ENCODE results near the gene UVRAG. TPM values are rescaled to one million over a fixed set of nuclear protein-coding genes. Genes with fewer than 3 reads are reported as not detected.
A peak's percentile ranks its signal among the peaks of the same experiment; 100 is the strongest.

The UVRAG gene
- total RNA-seq, 6 donors from 2014 or later, result 23.3 to 72.3 (median 28.5) TPM

DNA sequence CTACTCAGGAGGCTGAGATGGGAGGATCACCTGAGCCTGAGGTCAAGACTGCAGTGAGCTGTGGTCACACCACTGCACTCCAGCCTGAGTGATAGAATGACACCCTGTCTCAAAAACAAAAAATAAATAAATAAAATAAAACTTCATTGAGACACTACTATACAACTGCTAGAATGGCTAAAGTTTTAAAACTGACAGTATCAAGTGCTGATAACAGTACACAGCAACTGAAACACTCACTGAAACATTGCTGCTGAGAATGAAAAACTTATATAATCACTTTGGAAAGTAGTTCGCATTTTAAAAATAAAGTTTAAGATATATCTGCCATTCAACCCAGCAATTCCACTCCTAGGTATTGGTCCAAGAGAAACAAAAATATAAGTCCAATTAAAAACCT is 290.6 kb downstream of the UVRAG start:
- ATAC-seq (ENCODE audit: low FRiP score in 2 of 2), result no peak
- TF ChIP-seq POLR2A (IDR thresholded peaks at IDR 0.05) (no peak), EP300 (IDR thresholded peaks at IDR 0.05) (no peak), POLR2AphosphoS5 (IDR thresholded peaks at IDR 0.05) (no peak)
- TF ChIP-seq, protein P1, sequence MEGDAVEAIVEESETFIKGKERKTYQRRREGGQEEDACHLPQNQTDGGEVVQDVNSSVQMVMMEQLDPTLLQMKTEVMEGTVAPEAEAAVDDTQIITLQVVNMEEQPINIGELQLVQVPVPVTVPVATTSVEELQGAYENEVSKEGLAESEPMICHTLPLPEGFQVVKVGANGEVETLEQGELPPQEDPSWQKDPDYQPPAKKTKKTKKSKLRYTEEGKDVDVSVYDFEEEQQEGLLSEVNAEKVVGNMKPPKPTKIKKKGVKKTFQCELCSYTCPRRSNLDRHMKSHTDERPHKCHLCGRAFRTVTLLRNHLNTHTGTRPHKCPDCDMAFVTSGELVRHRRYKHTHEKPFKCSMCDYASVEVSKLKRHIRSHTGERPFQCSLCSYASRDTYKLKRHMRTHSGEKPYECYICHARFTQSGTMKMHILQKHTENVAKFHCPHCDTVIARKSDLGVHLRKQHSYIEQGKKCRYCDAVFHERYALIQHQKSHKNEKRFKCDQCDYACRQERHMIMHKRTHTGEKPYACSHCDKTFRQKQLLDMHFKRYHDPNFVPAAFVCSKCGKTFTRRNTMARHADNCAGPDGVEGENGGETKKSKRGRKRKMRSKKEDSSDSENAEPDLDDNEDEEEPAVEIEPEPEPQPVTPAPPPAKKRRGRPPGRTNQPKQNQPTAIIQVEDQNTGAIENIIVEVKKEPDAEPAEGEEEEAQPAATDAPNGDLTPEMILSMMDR (IDR thresholded peaks at IDR 0.05), result no peak
- 97 to 100% methylated on average over 1 of the region's 1 CpG for WGBS, 2 donors

DNA sequence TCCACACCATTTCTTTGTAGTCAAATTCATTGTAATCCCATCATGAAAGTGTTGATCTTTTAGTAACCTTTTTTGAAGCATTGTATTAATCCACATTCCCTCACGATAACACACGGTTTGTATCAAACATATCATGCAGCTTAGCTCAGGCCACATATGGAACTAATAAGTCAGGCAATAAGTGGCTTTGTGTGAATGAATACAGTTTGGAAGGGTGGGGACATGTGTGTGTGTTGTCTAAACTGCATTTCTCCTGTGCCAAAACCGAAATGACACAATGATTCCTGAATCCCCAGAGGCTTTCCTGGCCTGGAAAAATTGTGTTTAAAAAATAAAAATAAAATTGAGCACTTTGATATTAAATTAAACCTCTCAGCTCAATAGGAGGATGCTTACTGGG is 293.0 kb downstream of the UVRAG start:
- no peak for ATAC-seq (ENCODE audit: low FRiP score in 2 of 2)
- H3K9me3 ChIP-seq, result no peaks in the 10 kb centered on the region
- 92 to 97% methylated on average over 3 of the region's 3 CpGs for WGBS, 2 donors
- H3K27ac ChIP-seq, result no peak overlapping the region
- DNase-seq, result no peak
- H3K4me3 ChIP-seq, result no peak overlapping the region
- no peaks in the 10 kb centered on the region for H3K27me3 ChIP-seq
- no peak for TF ChIP-seq EP300 (IDR thresholded peaks at IDR 0.05)
- TF ChIP-seq POLR2AphosphoS5 (IDR thresholded peaks at IDR 0.05), result no peak
- TF ChIP-seq, protein P1 (IDR thresholded peaks at IDR 0.05), result no peak
- TF ChIP-seq POLR2A (IDR thresholded peaks at IDR 0.05), result no peak
- H3K36me3 ChIP-seq, result no peaks in the 10 kb centered on the region
- H3K4me1 ChIP-seq, result peaks cover 0 to 3% (median 1%) of the 10 kb centered on the region in 4 donors

More for the DNA sequence above, 290.6 kb downstream of the UVRAG start:
- H3K27ac ChIP-seq, result no peak overlapping the region
- no peaks in the 10 kb centered on the region for H3K27me3 ChIP-seq
- no peaks in the 10 kb centered on the region for H3K36me3 ChIP-seq
- DNase-seq, result no peak
- no peak overlapping the region for H3K4me3 ChIP-seq
- no peaks in the 10 kb centered on the region for H3K9me3 ChIP-seq
- peaks cover 3 to 13% (median 11%) of the 10 kb centered on the region in 4 donors for H3K4me1 ChIP-seq

DNA sequence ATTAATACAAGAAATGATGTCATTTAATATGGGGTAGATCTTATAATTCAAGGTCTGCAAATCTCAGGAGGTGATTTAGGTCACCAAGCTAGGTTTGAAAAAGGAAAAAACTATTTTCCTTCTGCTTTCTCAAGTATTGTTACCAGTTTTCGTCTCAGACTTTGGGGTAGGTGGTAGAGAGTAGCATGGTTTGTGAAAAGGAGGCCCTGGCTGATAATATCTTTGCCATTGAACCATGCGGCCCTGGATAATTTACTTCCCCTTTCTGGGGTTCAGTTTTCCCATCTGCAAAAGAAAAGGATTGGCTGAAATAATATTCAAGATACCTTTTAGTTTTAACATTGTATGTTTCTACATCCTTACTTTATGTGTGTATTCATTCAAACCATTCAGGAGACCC is 299.2 kb downstream of the UVRAG start:
- Histone ChIP-seq H3K27ac (no peak overlapping the region), H3K36me3 (peaks cover 0 to 11% (median 4%) of the 10 kb centered on the region in 4 donors), H3K4me3 (no peak overlapping the region), H3K9me3 (no peaks in the 10 kb centered on the region), H3K4me1 (peaks cover 4 to 8% (median 5%) of the 10 kb centered on the region in 4 donors), H3K27me3 (no peaks in the 10 kb centered on the region)
- no peak for ATAC-seq (ENCODE audit: low FRiP score in 2 of 2)
- no peak for TF ChIP-seq EP300 (IDR thresholded peaks at IDR 0.05)
- TF ChIP-seq POLR2A (IDR thresholded peaks at IDR 0.05), result no peak
- no peak for TF ChIP-seq POLR2AphosphoS5 (IDR thresholded peaks at IDR 0.05)
- TF ChIP-seq, protein P1 (IDR thresholded peaks at IDR 0.05), result no peak
- 71 to 74% methylated on average over 2 of the region's 2 CpGs for WGBS, 2 donors
- no peak for DNase-seq

DNA sequence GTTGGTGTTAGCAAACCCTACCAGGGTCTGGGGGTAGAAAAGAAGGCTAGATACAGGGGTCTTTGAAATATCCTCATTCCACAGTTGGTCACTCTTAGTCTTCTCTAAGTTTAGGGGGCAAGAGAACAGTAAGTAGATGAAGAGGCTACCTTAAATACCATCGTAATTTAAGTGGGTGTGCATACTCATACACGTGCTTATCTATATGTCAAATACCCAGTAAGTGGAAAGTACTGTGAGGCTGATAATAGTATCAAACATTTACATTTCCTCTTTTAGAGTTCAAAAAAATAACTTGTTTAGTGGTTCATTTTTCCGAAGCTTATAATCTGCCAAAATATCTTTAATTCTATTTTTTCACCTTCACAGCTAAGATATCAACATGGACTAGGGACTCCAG is 300.5 kb downstream of the UVRAG start:
- no peaks in the 10 kb centered on the region for H3K27me3 ChIP-seq
- TF ChIP-seq POLR2A (IDR thresholded peaks at IDR 0.05) (no peak), EP300 (IDR thresholded peaks at IDR 0.05) (no peak), POLR2AphosphoS5 (IDR thresholded peaks at IDR 0.05) (no peak)
- TF ChIP-seq, protein P1 (IDR thresholded peaks at IDR 0.05), result no peak
- no peak overlapping the region for H3K4me3 ChIP-seq
- H3K36me3 ChIP-seq, result peaks cover 0 to 11% (median 4%) of the 10 kb centered on the region in 4 donors
- no peaks in the 10 kb centered on the region for H3K9me3 ChIP-seq
- WGBS, 2 donors, result 65 to 81% methylated on average over 3 of the region's 3 CpGs
- H3K27ac ChIP-seq, result no peak overlapping the region
- ATAC-seq (ENCODE audit: low FRiP score in 2 of 2) (no peak), DNase-seq (no peak)
- peaks cover 17 to 21% (median 18%) of the 10 kb centered on the region in 4 donors for H3K4me1 ChIP-seq

DNA sequence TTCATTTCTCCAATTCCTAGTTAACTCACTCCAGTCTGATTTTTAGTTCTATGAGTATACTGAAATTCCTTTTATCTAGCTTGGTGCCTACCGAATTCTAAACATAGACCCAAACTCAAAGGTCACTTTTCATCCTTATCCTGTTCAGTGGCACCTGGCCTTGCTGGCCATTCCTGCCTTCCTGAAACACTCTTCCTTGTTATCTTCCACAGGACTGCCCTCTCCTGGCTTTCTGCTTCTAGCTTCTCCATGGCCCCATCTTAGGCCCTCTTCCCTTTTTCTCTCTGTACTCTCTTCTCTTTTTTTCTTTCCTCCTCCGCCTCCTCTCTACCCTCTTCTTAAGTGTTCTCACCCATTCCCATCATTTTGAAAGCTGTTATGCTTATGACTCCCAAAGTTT is 304.0 kb downstream of the UVRAG start:
- TF ChIP-seq, protein P1 (IDR thresholded peaks at IDR 0.05), result no peak
- TF ChIP-seq EP300 (IDR thresholded peaks at IDR 0.05) (no peak), POLR2A (IDR thresholded peaks at IDR 0.05) (no peak), POLR2AphosphoS5 (IDR thresholded peaks at IDR 0.05) (no peak)
- peaks cover 0 to 11% (median 4%) of the 10 kb centered on the region in 4 donors for H3K36me3 ChIP-seq
- DNase-seq (no peak), ATAC-seq (ENCODE audit: low FRiP score in 2 of 2) (no peak)
- H3K4me1 ChIP-seq, result peaks cover 20 to 43% (median 40%) of the 10 kb centered on the region in 4 donors
- WGBS, 2 donors, result 78 to 83% methylated on average over 2 of the region's 2 CpGs
- H3K4me3 ChIP-seq, result no peak overlapping the region
- H3K9me3 ChIP-seq, result no peaks in the 10 kb centered on the region
- H3K27ac ChIP-seq, result peak overlapping the region in 3 of 4 donors; percentile 24 to 44 (median 37)
- no peaks in the 10 kb centered on the region for H3K27me3 ChIP-seq

Data from upper lobe of left lung (tissue), 6 donors.